Lung (tissue), 12 donors: ENCODE results near the gene E2F6. TPM values are rescaled to one million over a fixed set of nuclear protein-coding genes. Genes with fewer than 3 reads are reported as not detected.
A peak's percentile ranks its signal among the peaks of the same experiment; 100 is the strongest.

ENCODE experiments used
- ATAC-seq: fragments of 200-7000 bp; cut with Tn5 transposase; one replicate; pipeline ENCODE4 v1.9.1; 2020; ENCODE audit warnings: moderate number of reproducible peaks; ENCODE audit not compliant: insufficient read depth, low FRiP score
- DNase-seq, 3 donors: peaks; one replicate each; pipeline ENCODE4 v3.0.0-alpha.2; 2013 to 2017
- H3K27ac ChIP-seq, 2 donors: one replicate each; pipeline ENCODE4 v1.5.1; 2013; ENCODE audit warnings: mild to moderate bottlenecking in 2 of 2, moderate library complexity in 2 of 2, control low read depth in 1 of 2, inconsistent platforms in 1 of 2, low read depth in 1 of 2, low read length in 1 of 2
- H3K27me3 ChIP-seq, 3 donors: one replicate each; pipeline ENCODE4 v1.5.1; 2013; ENCODE audit warnings: low read length in 2 of 3; ENCODE audit not compliant: control insufficient read depth in 3 of 3, insufficient read depth in 3 of 3
- H3K36me3 ChIP-seq, 4 donors: one replicate each; pipeline ENCODE4 v1.5.1; 2013; ENCODE audit warnings: low read length in 4 of 4, mild to moderate bottlenecking in 1 of 4, moderate library complexity in 1 of 4; ENCODE audit not compliant: control insufficient read depth in 4 of 4, insufficient read depth in 4 of 4
- H3K4me1 ChIP-seq, 5 donors: one replicate each; pipeline ENCODE4 v1.5.1; 2013; ENCODE audit warnings: low read length in 5 of 5, mild to moderate bottlenecking in 2 of 5, moderate library complexity in 1 of 5; ENCODE audit not compliant: control insufficient read depth in 5 of 5, insufficient read depth in 5 of 5
- H3K4me3 ChIP-seq: one replicate; pipeline ENCODE4 v1.5.1; 2013; ENCODE audit warnings: mild to moderate bottlenecking, control low read depth, moderate library complexity
- H3K9ac ChIP-seq, 2 donors: one replicate each; pipeline ENCODE4 v1.5.1; 2013; ENCODE audit warnings: low read length in 2 of 2, control low read depth in 1 of 2; ENCODE audit not compliant: insufficient read depth in 1 of 2
- H3K9me3 ChIP-seq, 4 donors: one replicate each; pipeline ENCODE4 v1.5.1; 2013; ENCODE audit warnings: low read length in 3 of 4, mild to moderate bottlenecking in 1 of 4, moderate library complexity in 1 of 4; ENCODE audit not compliant: control insufficient read depth in 4 of 4, insufficient read depth in 3 of 4
- WGBS, 2 donors: extraction: QIAGEN DNeasy Blood & Tissue Kit; methylation state at CpG; one replicate each; pipeline ENCODE4 v1.1.7; 2013; 5-methylcytosine and 5-hydroxymethylcytosine counted together
- polyA plus RNA-seq, 2 donors: library from polyadenylated mRNA; stranded (reverse); fragments of 200-250 nt; gene quantifications; one replicate each; pipeline ENCODE4 v1.2.1, GENCODE V29; 2013
- total RNA-seq, 2 donors: library from RNA; depleted of rRNA in 1 of 2; stranded (reverse); fragments of >200 nt in 1 of 2; gene quantifications; one replicate each; pipeline ENCODE4 v1.2.1, GENCODE V29; 2014 to 2021
- TF ChIP-seq, protein P1 (sequence below): IDR thresholded peaks from 2 replicates; pipeline ENCODE4 v1.5.1; 2012; ENCODE audit warnings: mild to moderate bottlenecking; ENCODE audit errors: control extremely low read depth, extremely low read depth
- donor health status: control.
- donor health status: control.
- donor health status: Bipolar disorder and iron deficiency.
- donor health status: healthy.
- donor health status: DM: yes; HTN: yes; CAD: no.

The E2F6 gene
- total and polyA plus RNA-seq, 4 donors: 8.5 to 13.8 (median 11.1) TPM

DNA sequence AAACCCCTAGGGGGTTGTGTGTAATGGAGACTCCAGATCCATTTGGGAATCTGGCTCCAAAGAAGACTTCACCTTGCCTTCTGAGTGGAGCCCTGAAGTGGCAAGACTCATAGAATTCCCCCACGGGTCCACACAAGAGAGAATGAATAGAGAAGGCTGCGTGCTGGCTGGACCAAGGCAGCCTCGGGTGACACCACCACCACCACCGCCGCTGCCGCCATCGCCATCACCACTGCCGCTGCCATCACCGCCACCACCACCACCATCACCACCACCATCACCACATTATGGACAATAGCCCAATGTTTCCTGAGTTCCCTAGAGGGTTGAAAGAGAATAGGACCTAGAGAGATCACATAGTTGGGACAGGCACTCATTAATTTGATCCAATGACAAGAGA is 63.5 kb downstream of the E2F6 start:
- 96 to 100% methylated on average over 9 of the region's 9 CpGs for WGBS, 2 donors
- Histone ChIP-seq H3K9me3 (no peaks in the 10 kb centered on the region), H3K9ac (no peak overlapping the region), H3K27me3 (no peaks in the 10 kb centered on the region), H3K27ac (no peak overlapping the region), H3K36me3 (no peaks in the 10 kb centered on the region), H3K4me3 (no peak overlapping the region), H3K4me1 (peaks cover 0 to 41% (median 14%) of the 10 kb centered on the region in 5 donors)
- ATAC-seq (no peak), DNase-seq (no peak)
- TF ChIP-seq, protein P1, sequence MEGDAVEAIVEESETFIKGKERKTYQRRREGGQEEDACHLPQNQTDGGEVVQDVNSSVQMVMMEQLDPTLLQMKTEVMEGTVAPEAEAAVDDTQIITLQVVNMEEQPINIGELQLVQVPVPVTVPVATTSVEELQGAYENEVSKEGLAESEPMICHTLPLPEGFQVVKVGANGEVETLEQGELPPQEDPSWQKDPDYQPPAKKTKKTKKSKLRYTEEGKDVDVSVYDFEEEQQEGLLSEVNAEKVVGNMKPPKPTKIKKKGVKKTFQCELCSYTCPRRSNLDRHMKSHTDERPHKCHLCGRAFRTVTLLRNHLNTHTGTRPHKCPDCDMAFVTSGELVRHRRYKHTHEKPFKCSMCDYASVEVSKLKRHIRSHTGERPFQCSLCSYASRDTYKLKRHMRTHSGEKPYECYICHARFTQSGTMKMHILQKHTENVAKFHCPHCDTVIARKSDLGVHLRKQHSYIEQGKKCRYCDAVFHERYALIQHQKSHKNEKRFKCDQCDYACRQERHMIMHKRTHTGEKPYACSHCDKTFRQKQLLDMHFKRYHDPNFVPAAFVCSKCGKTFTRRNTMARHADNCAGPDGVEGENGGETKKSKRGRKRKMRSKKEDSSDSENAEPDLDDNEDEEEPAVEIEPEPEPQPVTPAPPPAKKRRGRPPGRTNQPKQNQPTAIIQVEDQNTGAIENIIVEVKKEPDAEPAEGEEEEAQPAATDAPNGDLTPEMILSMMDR: no peak

DNA sequence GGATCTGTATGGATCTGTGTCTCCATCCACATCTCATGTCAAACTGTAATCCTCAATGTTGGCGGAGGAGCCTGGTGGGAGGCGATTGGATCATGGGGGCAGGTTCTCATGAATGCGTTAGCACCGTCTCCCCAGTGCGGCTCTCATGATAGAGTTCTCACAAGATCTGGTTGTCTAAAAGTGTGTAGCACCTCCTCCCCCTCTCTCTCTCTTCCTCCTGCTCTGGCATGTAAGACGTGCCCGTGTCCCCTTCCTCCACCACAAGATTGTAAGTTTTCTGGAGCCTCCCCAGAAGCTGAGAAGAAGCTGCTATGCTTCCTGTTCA is 66.6 kb downstream of the E2F6 start:
- ATAC-seq (no peak), DNase-seq (no peak)
- Histone ChIP-seq H3K9ac (no peak overlapping the region), H3K36me3 (no peaks in the 10 kb centered on the region), H3K27me3 (no peaks in the 10 kb centered on the region), H3K4me3 (no peak overlapping the region), H3K27ac (no peak overlapping the region), H3K9me3 (no peaks in the 10 kb centered on the region), H3K4me1 (peaks cover 3 to 26% (median 10%) of the 10 kb centered on the region in 5 donors)
- 85 to 92% methylated on average over 7 of the region's 7 CpGs for WGBS, 2 donors
- TF ChIP-seq, protein P1: no peak

GRCh38 chr2:11398750-11399437 is 67.1 kb downstream of the E2F6 start:
- Histone ChIP-seq H3K9ac (no peak overlapping the region), H3K27ac (no peak overlapping the region), H3K27me3 (no peaks in the 10 kb centered on the region), H3K9me3 (no peaks in the 10 kb centered on the region), H3K4me1 (peaks cover 0 to 29% (median 10%) of the 10 kb centered on the region in 5 donors), H3K36me3 (no peaks in the 10 kb centered on the region), H3K4me3 (no peak overlapping the region)
- TF ChIP-seq, protein P1: no peak
- peak in 1 of 3 donors; percentile 55 for DNase-seq
- 64 to 77% methylated on average over 16 of the region's 16 CpGs for WGBS, 2 donors
- ATAC-seq: no peak

- Histone ChIP-seq H3K27ac (no peak overlapping the region), H3K36me3 (no peaks in the 10 kb centered on the region), H3K27me3 (no peaks in the 10 kb centered on the region), H3K9ac (no peak overlapping the region), H3K9me3 (no peaks in the 10 kb centered on the region), H3K4me1 (peaks cover 0 to 36% (median 10%) of the 10 kb centered on the region in 5 donors), H3K4me3 (no peak overlapping the region)
- WGBS, 2 donors: 92 to 93% methylated on average over 2 of the region's 2 CpGs
- ATAC-seq (no peak), DNase-seq (no peak)
- TF ChIP-seq, protein P1: no peak
Observed at GRCh38 chr2:11397513-11397912, 68.4 kb downstream of the E2F6 start.
